Ovary (tissue), 9 donors: Measurements from ENCODE around the gene IGFL2. TPM values are rescaled to one million over a fixed set of nuclear protein-coding genes. Genes with fewer than 3 reads are reported as not detected.

Experiments
- DNase-seq, 5 donors: peaks; one replicate each; pipeline ENCODE4 v3.0.0-alpha.2; 2019 to 2020
- H3K27ac ChIP-seq, 2 donors: fragments of 200-600 bp; one replicate each; pipeline versions ENCODE4 v1.5.1 to v1.8.0; 2019 to 2022
- H3K27me3 ChIP-seq: fragments of 200-600 bp; one replicate; pipeline ENCODE4 v1.8.0; 2022
- H3K36me3 ChIP-seq: fragments of 200-600 bp; sonication (generic); one replicate; pipeline ENCODE4 v1.5.1; 2019
- H3K4me1 ChIP-seq: one replicate; pipeline ENCODE4 v1.8.1; 2013; ENCODE audit warnings: mild to moderate bottlenecking, moderate library complexity; ENCODE audit not compliant: insufficient read depth
- H3K4me3 ChIP-seq: fragments of 200-600 bp; sonication (generic); one replicate; pipeline ENCODE4 v1.5.1; 2017
- H3K9me3 ChIP-seq, 2 donors: fragments of 200-600 bp in 1 of 2; sonication (generic) in 1 of 2; one replicate each; pipeline versions ENCODE4 v1.5.1 to v1.8.1; 2013 to 2019; ENCODE audit warnings: mild to moderate bottlenecking in 1 of 2, moderate library complexity in 1 of 2
- EP300 ChIP-seq: sonication (generic); formaldehyde crosslinking; IDR thresholded peaks from one replicate; pipeline ENCODE4 v1.6.1; 2017; ENCODE audit warnings: antibody characterized with exemption
- POLR2A ChIP-seq: fragments of 450-650 bp; IDR thresholded peaks from one replicate; pipeline ENCODE4 v1.6.1; 2017; ENCODE audit warnings: antibody characterized with exemption, mild to moderate bottlenecking, moderate library complexity
- WGBS, 3 donors: extraction: QIAGEN DNeasy Blood & Tissue Kit in 1 of 3; methylation state at CpG; one replicate each; pipeline versions ENCODE4 v1.1.5 to v1.1.7; 2013 to 2017; 5-methylcytosine and 5-hydroxymethylcytosine counted together
- intact Hi-C, 4 donors: fragments of 100-400 bp; cut with DNase I; formaldehyde crosslinking; loops; one replicate each; pipeline versions ENCODE4 v1.11.0 to v1.15.1; 2022 to 2023
- polyA plus RNA-seq, 2 donors: library from polyadenylated mRNA; stranded (reverse); fragments of 200-250 nt in 1 of 2; fragments of 350-450 nt in 1 of 2; fragmentation: Illumina TruSeq in 1 of 2; extraction: RNeasy Lipid Tissue Mini Kit (QIAGEN cat#74804) in 1 of 2; gene quantifications; one replicate each; pipeline ENCODE4 v1.2.3, GENCODE V29; 2013 to 2014
- total RNA-seq, 7 donors: library from RNA; depleted of rRNA in 2 of 7; stranded (reverse); fragments of >200 nt in 2 of 7; fragmentation: NEBNext Ultra II Directional in 3 of 7; extraction: Animal tissue kit (Norgen Biotek cat#: 25700) in 3 of 7; gene quantifications; one replicate each; pipeline versions ENCODE4 v1.1.0 to v1.2.4, GENCODE V29; 2016 to 2023
- TF ChIP-seq, protein P1 (sequence below), 3 donors: fragments of 450-650 bp in 2 of 3; fragments of 200-600 bp in 1 of 3; IDR thresholded peaks; one replicate each; pipeline versions ENCODE4 v1.5.1 to v1.8.0; 2016 to 2022; ENCODE audit warnings: antibody characterized with exemption in 3 of 3, mild to moderate bottlenecking in 1 of 3
- donor health status: DM: no; HTN: no; CAD: no; lungs with moderate emphysema.
- donor health status: DM: no; HTN: no; CAD: no.
- donor health status: Bipolar disorder and iron deficiency.
- donor health status: DM: yes; HTN: yes; CAD: no.
- donor health status: DM: no; HTN: no; CAD: no.
- donor health status: DM: yes; HTN: yes; CAD: no.

Gene IGFL2
- total and polyA plus RNA-seq, 9 donors, result 0.23 to 0.27 TPM; not detected in 7

DNA sequence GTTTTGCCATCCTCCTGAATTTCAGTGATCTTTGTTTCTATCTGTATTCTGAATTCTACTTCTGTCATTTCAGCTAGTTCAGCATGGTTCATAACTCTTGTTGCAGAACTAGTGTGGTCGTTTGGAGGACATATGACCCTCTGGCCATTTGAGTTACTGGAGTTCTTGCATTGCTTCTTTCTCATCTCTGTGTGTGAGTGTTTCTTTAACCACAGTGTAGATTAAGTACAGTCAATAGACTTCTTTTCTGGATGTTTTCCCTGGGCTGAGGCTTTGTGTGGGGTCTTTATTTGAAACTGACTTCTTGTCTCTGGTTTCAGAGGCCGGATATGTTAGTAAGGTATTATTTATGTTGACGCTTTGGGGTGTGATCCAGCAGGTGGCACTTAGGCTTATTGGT, 14.7 kb downstream of the IGFL2 start:
- no peak for DNase-seq
- TF ChIP-seq, protein P1, sequence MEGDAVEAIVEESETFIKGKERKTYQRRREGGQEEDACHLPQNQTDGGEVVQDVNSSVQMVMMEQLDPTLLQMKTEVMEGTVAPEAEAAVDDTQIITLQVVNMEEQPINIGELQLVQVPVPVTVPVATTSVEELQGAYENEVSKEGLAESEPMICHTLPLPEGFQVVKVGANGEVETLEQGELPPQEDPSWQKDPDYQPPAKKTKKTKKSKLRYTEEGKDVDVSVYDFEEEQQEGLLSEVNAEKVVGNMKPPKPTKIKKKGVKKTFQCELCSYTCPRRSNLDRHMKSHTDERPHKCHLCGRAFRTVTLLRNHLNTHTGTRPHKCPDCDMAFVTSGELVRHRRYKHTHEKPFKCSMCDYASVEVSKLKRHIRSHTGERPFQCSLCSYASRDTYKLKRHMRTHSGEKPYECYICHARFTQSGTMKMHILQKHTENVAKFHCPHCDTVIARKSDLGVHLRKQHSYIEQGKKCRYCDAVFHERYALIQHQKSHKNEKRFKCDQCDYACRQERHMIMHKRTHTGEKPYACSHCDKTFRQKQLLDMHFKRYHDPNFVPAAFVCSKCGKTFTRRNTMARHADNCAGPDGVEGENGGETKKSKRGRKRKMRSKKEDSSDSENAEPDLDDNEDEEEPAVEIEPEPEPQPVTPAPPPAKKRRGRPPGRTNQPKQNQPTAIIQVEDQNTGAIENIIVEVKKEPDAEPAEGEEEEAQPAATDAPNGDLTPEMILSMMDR (IDR thresholded peaks at IDR 0.05), result no peak
- no peak for TF ChIP-seq EP300
- no peak for TF ChIP-seq POLR2A
- H3K36me3 ChIP-seq, result no peaks in the 10 kb centered on the region
- H3K4me1 ChIP-seq, result no peaks in the 10 kb centered on the region
- WGBS, 3 donors, result 52 to 66% (median 63%) methylated on average over 3 of the region's 3 CpGs
- intact Hi-C loops, result no loop called here
- H3K4me3 ChIP-seq, result no peak overlapping the region
- no peaks in the 10 kb centered on the region for H3K9me3 ChIP-seq
- no peaks in the 10 kb centered on the region for H3K27me3 ChIP-seq
- H3K27ac ChIP-seq, result no peak overlapping the region

DNA sequence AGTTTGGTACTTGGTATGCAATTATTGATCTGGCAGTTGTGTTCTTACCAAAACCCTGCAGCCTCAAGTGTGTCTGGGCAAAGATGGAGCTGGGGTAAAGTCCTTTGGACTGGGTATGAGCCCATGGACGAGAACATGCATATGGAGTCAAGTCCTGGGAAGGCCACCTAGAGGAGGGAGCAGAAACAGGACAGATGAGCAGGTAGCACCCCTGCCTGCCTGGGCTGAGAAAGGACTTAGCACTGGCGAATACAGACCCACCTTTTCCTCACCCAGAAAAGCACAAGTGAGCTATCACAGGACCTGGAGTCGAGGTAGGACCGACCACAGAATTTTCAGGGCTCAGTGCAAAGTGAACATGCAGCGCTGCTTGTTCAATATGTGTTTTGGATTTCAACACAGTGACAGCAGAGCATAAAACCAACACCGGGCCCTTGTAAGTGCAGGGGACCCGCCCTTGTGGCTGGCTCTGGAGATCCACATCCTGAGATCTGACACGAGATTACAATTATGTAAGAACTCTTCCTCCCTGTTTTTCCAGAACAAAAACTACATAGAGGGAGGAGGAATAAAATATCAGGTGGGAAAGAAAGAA, 25.9 kb downstream of the IGFL2 start:
- H3K36me3 ChIP-seq, result no peaks in the 10 kb centered on the region
- no peaks in the 10 kb centered on the region for H3K4me1 ChIP-seq
- H3K9me3 ChIP-seq, result no peaks in the 10 kb centered on the region
- TF ChIP-seq POLR2A, result no peak
- DNase-seq, result no peak
- H3K27me3 ChIP-seq, result no peaks in the 10 kb centered on the region
- 69 to 80% (median 77%) methylated on average over 8 of the region's 8 CpGs for WGBS, 3 donors
- no peak overlapping the region for H3K4me3 ChIP-seq
- intact Hi-C loops, result no loop called here
- H3K27ac ChIP-seq, result no peak overlapping the region

DNA sequence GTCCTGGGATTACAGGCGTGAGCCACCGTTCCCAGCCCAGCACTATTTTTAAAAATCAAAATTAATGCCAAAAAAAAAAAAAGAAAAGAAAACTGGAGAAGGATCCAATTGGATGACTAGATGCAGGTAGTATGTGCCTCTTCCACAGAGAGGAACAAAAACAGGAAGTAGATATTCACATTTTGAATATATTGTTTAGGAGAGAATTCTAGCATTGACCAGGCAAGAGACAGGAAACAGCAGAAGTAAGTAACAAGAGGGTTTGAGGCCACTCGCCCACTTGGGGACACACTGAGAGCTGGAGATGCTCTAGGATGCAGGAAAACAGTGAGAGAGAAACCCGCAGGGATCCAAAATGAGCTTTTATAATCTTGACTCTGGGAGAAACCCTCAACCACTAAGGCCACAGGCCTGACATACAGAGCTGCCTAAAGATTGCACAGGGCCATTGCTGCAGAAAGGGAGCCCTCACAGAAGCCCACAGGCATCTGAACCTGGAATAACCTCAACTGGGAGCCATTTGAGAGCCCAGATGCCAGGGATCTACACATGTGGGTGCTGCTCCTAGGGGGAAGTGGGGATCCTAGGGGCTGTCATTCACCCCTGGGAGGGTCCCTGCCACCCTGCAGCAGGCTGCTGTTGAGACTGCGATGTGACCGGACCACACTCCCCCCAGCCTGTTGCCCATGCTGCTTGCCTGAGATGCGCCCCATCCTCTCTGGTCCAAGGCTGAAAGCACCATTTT, 28.2 kb downstream of the IGFL2 start:
- intact Hi-C loops, result no loop called here
- H3K4me1 ChIP-seq, result no peaks in the 10 kb centered on the region
- TF ChIP-seq POLR2A (no peak), EP300 (no peak)
- TF ChIP-seq, protein P1 (IDR thresholded peaks at IDR 0.05), result no peak
- 86 to 90% (median 88%) methylated on average over 7 of the region's 7 CpGs for WGBS, 3 donors
- no peaks in the 10 kb centered on the region for H3K27me3 ChIP-seq
- no peak overlapping the region for H3K4me3 ChIP-seq
- H3K9me3 ChIP-seq, result no peaks in the 10 kb centered on the region
- H3K36me3 ChIP-seq, result no peaks in the 10 kb centered on the region
- DNase-seq, result no peak
- no peak overlapping the region for H3K27ac ChIP-seq

DNA sequence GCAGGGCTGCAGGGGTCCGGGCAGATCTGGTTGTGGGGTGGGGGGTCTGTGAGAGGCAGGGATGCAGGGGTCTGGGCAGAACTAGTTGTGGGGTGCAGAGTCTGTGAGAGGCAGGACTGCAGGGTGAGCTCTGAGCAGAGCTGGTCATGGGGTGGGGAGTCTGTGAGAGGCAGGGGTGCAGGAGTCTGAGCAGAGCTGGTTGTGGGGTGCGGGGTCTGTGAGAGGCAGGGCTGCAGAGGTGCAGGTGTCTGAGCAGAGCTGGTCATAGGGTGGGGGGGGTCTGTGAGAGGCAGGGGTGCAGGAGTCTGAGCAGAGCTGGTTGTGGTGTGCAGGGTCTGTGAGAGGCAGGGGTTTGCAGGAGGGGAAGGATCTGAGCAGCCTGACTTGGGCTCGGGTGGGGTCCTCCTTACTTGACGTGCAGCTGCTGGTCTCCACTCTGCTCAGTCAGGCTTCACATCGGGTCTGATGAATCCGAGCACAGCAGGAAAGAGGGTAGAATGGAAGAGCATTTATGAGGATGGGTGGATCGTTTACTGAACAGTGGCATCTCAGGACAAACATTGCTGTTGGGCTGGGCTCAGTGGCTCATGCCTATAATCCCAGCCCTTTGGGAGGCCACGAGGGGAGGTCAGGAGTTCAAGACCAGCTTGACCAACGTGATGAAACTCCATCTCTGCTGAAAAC, 31.2 kb downstream of the IGFL2 start:
- Histone ChIP-seq H3K4me3 (no peak overlapping the region), H3K36me3 (no peaks in the 10 kb centered on the region), H3K27ac (no peak overlapping the region), H3K4me1 (no peaks in the 10 kb centered on the region), H3K9me3 (no peaks in the 10 kb centered on the region), H3K27me3 (no peaks in the 10 kb centered on the region)
- no peak for DNase-seq
- TF ChIP-seq POLR2A (no peak), EP300 (no peak)
- TF ChIP-seq, protein P1 (IDR thresholded peaks at IDR 0.05), result no peak
- intact Hi-C loops, result no loop called here
- WGBS, 3 donors, result 57 to 63% (median 63%) methylated on average over 9 of the region's 9 CpGs
